EL (cell line): ENCODE measurements around the gene TBC1D30.

ENCODE experiments used
- DNase-seq: peaks from one replicate; pipeline ENCODE4 v3.0.0-alpha.2; 2016

The TBC1D30 gene

DNA sequence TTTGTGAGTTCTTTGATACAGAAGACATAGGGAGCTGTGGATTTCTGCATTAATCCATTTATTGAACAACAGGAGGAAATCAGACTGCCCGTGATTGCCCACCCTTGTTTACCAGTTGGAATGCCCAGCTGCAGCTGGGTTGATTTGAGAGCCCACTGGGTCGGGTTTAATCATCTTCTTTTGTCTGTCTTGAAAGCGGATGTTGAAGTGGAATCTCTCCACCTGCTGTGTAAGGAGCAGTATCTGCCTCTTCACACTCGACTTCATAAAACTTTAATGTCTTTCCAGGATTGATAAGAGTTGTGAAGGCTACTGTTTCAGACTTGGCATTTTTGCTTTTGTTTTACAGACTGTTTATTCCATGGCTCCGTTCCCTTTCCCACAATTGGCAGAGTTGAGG, 39.9 kb downstream of the TBC1D30 start:
- no peak for DNase-seq

- DNase-seq, result no peak
These were observed 50.7 kb downstream of the TBC1D30 start for GRCh38 chr12:64875186-64875585.

DNA sequence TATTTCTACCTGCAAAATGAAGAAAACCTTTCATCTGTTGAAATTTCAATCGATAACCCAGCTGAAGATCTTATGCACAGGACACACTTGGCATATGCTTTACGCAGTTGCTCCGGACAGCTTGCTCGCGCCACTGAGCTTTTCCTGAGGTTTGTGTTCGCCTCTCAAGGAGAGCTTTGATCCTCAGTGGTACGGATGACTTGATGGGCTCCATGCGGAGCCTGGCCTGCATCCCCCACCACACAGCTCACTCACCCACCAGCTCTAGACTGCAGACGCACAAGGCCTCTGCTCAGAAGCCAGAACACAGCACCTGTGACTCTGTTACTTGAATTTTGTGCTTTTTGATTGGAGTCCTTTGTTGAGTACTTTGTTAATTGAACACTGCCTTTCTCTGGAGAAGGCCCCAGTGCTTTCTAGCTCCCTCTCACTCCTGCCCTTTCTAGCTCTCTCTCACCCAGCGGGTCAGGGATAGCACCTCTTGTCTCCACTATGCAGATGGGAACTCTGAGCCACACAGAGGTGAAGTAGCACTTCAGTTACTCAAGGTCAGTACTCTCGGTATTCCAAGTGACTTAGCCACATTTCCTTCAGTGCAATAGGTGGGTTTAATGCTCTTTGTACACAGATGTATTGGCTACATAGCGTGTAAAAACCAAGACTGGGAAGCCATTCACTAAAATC, 52.1 kb downstream of the TBC1D30 start:
- no peak for DNase-seq

DNA sequence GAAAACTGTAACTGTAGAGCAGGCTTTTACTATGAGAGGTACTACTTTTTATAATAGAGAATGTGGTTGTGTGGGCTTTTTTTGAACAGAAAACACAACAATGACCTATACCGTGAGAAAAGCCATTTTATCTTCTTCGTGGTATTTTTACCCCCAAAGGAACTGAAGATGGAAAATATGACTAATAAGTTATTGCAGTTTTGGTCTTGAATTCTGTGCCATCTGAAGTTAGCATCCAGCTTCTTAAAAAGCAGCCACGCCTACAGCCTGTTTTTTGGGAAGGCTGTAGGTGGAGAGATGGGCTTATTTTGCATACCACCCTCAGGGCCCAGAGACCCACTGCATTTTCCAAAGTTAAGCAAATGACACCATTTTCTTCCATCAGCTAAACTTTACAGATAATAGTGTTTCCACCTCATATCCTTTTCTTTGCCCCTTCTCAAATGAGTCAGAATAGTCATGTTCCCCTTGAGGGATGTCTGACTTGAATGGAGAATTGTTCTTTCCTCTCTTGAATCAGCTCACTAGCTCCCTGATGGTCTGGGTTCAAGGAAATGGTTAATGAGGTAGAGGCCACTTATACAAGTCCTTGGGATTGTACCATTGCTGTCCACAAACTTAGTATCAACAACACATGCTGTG, 53.0 kb downstream of the TBC1D30 start:
- DNase-seq, result no peak

DNA sequence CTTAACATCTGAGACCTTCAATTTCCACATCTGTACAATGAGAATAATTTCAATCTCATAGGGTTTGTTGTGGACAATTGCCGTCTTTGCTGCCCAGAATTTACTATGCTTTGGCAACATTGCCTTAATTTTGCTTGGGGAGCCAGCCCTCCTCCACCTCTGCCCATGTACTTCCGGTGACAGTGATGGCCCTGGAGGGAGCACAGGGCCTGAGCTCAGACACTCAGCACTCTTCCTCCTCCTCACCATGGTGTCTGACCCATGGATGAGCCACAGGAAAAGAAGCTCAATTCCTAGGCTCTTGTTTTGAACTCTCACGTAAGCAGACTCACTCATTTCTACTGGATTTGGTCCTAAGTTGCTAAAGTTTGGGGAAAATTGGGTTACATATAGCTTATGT, 58.2 kb downstream of the TBC1D30 start:
- no peak for DNase-seq

GRCh38 chr12:64883264-64884163, 59.1 kb downstream of the TBC1D30 start:
- no peak for DNase-seq

DNA sequence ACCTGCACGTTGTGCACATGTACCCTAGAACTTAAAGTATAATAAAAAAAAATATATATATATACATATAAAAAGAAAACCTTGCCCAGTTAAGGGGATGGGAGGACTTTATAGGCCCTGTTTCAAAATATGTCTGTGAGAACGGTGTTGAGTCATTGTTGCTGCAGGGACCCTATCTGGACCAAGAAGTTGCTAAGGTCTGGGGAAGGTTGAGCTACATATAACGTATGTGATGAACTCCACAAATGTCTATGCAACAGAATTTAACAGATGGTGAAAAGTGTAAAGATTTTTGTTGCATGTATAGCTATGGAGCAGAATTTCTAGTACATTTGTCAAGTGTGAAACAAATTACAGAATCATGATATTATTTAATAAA, 59.7 kb downstream of the TBC1D30 start:
- no peak for DNase-seq

DNA sequence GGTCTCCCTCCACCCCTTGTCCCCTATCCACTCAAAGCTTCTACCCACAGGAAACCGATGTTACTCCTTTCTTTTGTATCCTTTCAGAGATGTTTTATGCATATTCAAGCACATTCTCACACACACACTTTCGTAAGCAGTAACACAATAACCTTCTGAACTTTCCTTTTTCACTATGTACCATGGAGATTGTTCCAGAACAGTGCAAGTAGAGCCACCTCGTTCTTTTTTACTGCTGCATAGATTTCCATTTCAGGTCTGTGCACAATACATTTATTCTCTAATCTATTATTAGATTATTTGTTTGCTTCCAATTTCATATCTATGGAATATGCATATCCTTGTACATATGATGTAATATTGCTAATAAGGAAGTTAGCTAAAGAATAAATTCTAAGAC, 60.3 kb downstream of the TBC1D30 start:
- DNase-seq, result no peak

DNA sequence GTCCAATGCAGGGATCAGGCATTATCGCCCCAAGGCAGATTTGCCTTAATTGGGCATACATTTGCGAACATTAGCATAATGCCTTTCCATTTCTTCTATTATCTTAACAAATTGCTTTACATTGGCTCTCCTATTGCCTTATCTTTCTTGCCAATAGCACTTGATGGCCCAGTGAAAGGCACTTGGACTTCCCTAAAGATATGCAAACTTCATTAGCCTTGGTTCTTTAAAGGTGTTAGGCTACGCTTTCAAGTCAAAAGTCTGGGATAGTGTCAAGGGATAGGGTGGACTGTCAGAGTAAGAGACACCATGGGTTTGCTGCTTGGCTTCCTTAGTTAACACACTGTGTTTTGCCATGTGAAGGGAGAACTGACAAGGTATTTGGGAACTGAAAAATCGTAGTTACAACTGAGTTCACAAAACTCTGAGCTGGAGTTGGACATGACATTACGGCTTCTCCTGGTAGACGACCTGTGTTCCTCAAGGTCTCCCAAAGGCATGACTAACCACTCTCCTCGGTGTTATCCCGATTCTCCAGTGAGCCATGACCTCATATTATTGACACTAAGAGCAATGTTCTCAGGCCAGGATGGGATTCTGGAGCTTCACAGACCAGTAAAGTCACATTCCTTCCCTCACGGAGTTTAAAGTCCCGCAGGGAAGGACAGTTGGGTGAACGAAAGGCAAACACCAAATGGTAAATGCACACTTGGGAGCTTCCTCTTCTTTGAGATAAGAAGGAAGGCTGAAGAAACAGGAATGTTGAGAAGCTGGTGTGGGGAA, 65.2 kb downstream of the TBC1D30 start:
- DNase-seq, result peak; percentile 4

GRCh38 chr12:64890873-64891468, 66.5 kb downstream of the TBC1D30 start:
- peak; percentile 55 for DNase-seq

DNA sequence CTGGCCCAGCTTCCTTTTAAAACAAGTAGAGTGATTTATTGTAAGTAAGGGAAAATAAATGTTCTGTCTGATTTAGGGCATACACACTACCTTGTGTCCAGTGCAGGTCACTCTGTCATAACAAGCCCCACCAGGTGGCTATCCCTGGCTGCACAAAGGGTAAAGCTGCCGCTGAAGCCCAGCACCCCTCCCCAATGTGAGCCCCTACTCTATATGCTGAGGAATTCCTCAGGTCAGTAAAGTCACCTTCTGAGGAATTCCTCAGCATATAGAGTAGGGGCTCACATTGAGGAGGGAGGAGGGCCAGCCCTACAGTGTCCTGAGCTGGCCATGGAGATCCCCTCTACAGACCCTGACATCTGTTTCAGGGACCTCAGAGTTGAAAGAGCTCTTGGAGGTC, 67.2 kb downstream of the TBC1D30 start:
- DNase-seq, result no peak

DNA sequence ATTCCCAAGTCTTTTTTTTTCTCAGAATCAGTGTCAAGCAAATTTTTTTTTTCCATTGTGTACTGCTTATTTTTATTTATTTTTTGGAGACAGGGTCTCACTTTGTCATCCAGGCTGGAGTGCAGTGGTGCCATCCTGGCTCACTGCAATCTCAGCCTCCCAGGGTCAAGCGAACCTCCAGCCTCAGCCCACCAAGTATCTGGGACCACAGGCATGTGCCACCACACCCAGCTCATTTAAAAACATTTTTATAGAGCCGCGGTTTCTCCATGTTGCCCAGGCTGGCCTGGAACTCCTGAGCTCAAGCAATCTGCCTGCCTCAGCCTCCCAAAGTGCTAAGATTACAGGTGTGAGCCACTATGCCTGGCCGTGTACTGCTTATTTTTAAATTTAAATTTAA, 68.1 kb downstream of the TBC1D30 start:
- no peak for DNase-seq

DNA sequence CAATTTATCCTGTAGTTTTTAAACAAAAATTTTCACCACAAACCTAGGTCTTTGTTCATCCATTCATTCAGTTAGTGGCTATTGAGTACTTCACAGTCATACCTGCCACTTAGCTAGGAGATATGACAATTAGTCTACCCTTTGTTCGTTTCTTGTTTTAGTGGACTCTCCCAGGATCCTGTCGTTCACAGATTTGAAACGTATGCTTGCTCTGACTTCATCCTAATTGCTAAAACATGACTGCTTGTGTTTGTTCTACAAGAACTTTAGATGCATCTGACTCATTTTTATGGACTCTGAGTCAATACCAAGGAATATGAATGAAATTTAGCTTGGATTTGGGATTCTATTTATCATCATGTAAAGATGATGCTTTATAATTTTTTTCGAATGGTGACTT, 69.5 kb downstream of the TBC1D30 start:
- peak; percentile 66 for DNase-seq

GRCh38 chr12:64894827-64895475, 70.5 kb downstream of the TBC1D30 start:
- peak; percentile 27 for DNase-seq

DNA sequence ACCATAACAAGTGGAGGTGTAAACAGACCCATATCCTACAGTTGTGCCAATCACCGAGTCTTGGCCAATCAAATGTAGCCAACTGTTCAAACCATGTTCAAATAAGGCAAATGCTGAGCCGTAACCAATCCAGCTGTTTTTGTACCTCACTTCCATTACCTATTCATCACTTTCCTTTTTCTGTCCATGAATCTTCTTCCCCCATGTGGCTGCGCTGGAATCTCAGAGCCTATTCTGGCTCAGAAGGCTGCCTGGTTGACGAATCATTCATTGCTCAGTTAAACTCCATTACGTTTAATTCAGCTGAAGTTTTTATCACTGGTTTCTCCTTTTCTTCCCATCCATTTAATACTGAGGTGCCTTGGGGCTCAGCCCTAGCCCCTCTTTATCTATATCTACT, 71.1 kb downstream of the TBC1D30 start:
- DNase-seq, result peak; percentile 41

- peak; percentile 34 for DNase-seq
These were observed 76.1 kb downstream of the TBC1D30 start for GRCh38 chr12:64900540-64900939.

DNA sequence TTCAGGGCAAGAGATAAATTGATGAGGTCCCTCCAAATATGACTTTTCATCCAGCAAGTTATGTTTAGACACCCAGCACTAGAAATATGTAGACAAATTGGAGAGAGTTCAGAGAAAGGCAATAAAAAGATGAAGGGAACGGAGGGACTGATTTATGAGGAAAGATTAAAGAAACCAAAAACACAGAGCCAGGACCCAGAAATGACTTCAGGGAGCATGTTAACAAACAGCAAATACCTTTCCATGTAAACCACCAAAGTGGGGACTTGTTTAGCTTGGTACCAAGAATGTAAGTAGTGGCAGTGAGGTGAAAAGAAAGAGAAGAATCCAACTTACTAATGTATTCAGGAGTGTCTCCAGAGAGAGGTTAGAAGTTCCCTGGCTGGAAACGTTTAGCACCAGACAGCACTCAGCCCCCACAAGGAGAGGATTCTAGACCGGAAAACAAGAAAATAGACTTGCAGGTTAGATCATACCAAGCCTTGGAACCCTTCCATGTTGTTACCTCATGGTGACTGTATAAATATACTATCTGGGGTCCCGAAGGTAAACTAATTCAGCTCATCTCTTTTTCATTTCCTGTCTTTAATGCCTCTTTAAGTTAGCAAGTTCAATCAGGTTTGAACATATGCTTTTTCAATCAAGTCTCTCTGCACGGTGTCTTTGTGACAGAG, 79.2 kb downstream of the TBC1D30 start:
- peak; percentile 9 for DNase-seq

DNA sequence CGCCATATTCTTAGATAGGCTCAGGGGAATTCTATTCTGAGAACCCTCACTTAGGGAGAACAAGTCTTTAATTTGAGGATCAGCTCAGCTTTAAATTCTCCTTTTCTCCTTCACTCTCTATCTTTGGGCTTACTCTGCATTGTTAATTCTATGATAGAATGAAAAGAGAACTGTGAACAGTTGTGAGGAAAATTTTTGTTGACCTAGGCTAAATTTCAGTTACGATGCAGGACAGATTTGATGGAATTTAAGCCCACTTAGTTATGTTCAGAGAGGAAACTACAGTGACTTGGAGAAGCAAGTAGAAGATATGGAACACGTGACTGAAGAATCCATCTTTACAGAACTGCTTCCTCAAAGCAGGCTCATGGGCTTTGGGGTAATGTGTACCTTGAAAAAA, 82.7 kb downstream of the TBC1D30 start:
- DNase-seq, result no peak

DNA sequence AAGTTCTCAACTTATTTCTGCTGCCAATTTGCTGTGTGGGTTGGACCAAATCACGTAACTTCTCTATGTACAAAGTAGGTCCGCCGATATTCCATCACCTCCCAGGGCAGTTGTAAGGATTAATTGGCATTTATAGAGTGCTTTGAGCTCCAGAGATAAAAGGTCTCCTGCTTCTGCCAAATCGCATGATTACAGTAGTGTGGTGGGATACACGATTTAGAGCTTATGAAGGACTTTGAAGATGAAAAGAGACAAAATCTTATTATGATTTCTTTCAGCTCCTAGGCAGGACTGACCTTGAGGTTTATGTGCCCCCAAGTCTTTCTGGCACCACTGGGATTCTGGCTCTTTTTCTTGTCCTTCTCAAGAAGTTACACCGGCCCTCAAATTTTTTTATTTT, 84.7 kb downstream of the TBC1D30 start:
- no peak for DNase-seq

- DNase-seq, result no peak
These were observed 86.6 kb downstream of the TBC1D30 start for GRCh38 chr12:64911081-64911480.

DNA sequence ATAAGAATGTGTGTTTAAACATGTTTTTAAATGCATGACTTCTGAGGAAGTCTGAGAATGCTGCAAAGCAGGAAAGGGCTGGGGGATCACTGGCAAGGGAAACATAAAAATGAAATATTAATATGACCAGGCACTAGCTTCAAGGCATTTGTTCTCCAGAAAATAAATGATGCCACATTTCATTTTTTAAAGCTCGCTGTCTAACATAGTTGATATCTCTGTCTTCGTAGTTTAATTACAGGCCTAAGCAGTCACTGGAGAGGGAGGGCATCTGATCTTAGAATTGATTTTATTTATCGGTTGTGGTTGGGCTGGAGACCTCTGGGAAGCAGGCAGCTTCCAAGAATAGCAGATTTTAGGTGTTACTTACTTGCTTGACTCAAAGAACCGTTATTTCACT, 87.5 kb downstream of the TBC1D30 start:
- DNase-seq, result no peak
